ENCODE results near the gene CEP126. TPM values are rescaled to one million over a fixed set of nuclear protein-coding genes. Genes with fewer than 3 reads are reported as not detected.

CEP126 gene
- total and polyA plus RNA-seq, 2 experiments from 2014 or later: 1.4 to 2.3 TPM

GRCh38 chr11:101955278-101955677 is 40.5 kb downstream of the CEP126 start (continued):
- TF ChIP-seq REST (IDR thresholded peaks at IDR 0.05; ENCODE audit: unreplicated experiment): no peak
- no peak for TF ChIP-seq JUNB (IDR thresholded peaks at IDR 0.05; ENCODE audit: unreplicated experiment)
- TF ChIP-seq ZNF331 (CRISPR knock-in tag; IDR thresholded peaks at IDR 0.05; ENCODE audit: low read depth): no peak
- TF ChIP-seq EZH2phosphoT487 (IDR thresholded peaks at IDR 0.05; ENCODE audit: unreplicated experiment): no peak
- TF ChIP-seq STAT1 (IDR thresholded peaks at IDR 0.05; ENCODE audit: unreplicated experiment): no peak
- TF ChIP-seq NANOG (IDR thresholded peaks at IDR 0.05; ENCODE audit: borderline replicate concordance): no peak

DNA sequence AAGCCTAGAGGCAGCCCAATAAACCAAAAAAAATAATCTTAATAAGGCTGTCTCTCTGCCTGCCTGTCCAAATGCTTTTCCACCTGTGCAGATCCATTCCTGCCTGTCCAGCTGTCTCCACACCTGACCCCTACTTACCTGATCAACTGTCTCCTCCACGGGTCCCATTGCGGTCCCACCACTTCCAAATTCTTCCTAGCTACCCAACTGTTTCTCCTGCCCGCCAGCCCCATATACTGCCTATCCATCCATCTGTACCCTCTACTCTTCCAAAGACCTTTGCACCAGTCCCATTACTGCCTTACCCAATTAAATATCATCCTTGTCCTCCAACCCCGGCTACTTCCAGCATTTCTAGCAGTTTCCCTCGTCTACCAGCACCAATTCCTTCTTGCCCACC is 40.9 kb downstream of the CEP126 start:
- H2AFZ ChIP-seq: no peak overlapping the region
- no peaks in the 10 kb centered on the region for H3K27me3 ChIP-seq (ENCODE audit: insufficient read depth)
- no peaks in the 10 kb centered on the region for H3K36me3 Mint-ChIP-seq (ENCODE audit: low read depth)
- H3K4me1 Mint-ChIP-seq: no peaks in the 10 kb centered on the region
- no peak for DNase-seq (ENCODE audit: low spot score)
- peaks cover 4% of the 10 kb centered on the region for H3K27me3 Mint-ChIP-seq (ENCODE audit: insufficient read depth, low read depth, poor library complexity)
- H3K27ac ChIP-seq (ENCODE audit: low read depth): no peak overlapping the region
- no peak overlapping the region for H3K4me3 ChIP-seq
- TF ChIP-seq CTCF (conservative IDR thresholded peaks at IDR 0.05; ENCODE audit: low read depth in 2 of 2): no peak
- no peak for TF ChIP-seq EZH2phosphoT487 (IDR thresholded peaks at IDR 0.05; ENCODE audit: unreplicated experiment)
- TF ChIP-seq, protein P1, sequence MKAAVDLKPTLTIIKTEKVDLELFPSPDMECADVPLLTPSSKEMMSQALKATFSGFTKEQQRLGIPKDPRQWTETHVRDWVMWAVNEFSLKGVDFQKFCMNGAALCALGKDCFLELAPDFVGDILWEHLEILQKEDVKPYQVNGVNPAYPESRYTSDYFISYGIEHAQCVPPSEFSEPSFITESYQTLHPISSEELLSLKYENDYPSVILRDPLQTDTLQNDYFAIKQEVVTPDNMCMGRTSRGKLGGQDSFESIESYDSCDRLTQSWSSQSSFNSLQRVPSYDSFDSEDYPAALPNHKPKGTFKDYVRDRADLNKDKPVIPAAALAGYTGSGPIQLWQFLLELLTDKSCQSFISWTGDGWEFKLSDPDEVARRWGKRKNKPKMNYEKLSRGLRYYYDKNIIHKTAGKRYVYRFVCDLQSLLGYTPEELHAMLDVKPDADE (IDR thresholded peaks at IDR 0.05): no peak
- no peak for TF ChIP-seq CREB1 (CRISPR knock-in tag; IDR thresholded peaks at IDR 0.05; ENCODE audit: low read depth)
- TF ChIP-seq JUNB (IDR thresholded peaks at IDR 0.05; ENCODE audit: unreplicated experiment): no peak
- TF ChIP-seq STAT1 (IDR thresholded peaks at IDR 0.05; ENCODE audit: unreplicated experiment): no peak
- H3K9me3 Mint-ChIP-seq: no peaks in the 10 kb centered on the region; the same call in 2 of the 3 replicates
- no peaks in the 10 kb centered on the region for H3K4me1 ChIP-seq (ENCODE audit: insufficient read depth)
- no peaks in the 10 kb centered on the region for H3K36me3 ChIP-seq (ENCODE audit: insufficient read depth)
- no peaks in the 10 kb centered on the region for H3F3A ChIP-seq (replicated peaks; ENCODE audit: low read depth)
- no peaks in the 10 kb centered on the region for H3K9me2 ChIP-seq (ENCODE audit: insufficient read depth)
- no peak for ATAC-seq
- no peaks in the 10 kb centered on the region for H4K20me1 ChIP-seq (replicated peaks; ENCODE audit: insufficient read depth)
- no peak overlapping the region for H3K27ac Mint-ChIP-seq
- H3K4me3 Mint-ChIP-seq: no peak overlapping the region
- H3K79me2 ChIP-seq (replicated peaks; ENCODE audit: insufficient read depth): no peaks in the 10 kb centered on the region
- H3K4me2 ChIP-seq: no peak overlapping the region

Data from GM23338 (cell line).